NCI-H146 treated with DMSO at 0.1 percent for 48 hours (cell line): Measurements from ENCODE around the gene FRMPD2.
"Not testable (repeated sequence)": the region's sequence is repeated elsewhere in the genome, so short reads cannot be mapped to it uniquely, and the experiment has no call there.

Source experiments
- DNase-seq: peaks from one replicate; lab custom pipeline; 2025; ENCODE audit not compliant: unreplicated experiment; lab: John Stamatoyannopoulos, UW

The FRMPD2 gene

GRCh38 chr10:48253970-48254657 is 20.4 kb downstream of the FRMPD2 start:
- DNase-seq, result no peak

GRCh38 chr10:48252354-48252650 is 22.2 kb downstream of the FRMPD2 start:
- DNase-seq, result no peak

- peak; percentile 72 for DNase-seq
Measured at GRCh38 chr10:48251525-48252353, 22.8 kb downstream of the FRMPD2 start.

GRCh38 chr10:48251152-48251524 is 23.4 kb downstream of the FRMPD2 start:
- no peak for DNase-seq

- DNase-seq, result no peak
Measured at GRCh38 chr10:48249763-48250351, 24.6 kb downstream of the FRMPD2 start.

- DNase-seq, result no peak
Measured at GRCh38 chr10:48249004-48249762, 25.3 kb downstream of the FRMPD2 start.

- DNase-seq, result no peak
Measured at GRCh38 chr10:48248462-48248861, 26.0 kb downstream of the FRMPD2 start.

- DNase-seq, result no peak
Measured at GRCh38 chr10:48247680-48248079, 26.8 kb downstream of the FRMPD2 start.

- DNase-seq, result no peak
Measured at GRCh38 chr10:48246501-48246900, 28.0 kb downstream of the FRMPD2 start.

- no peak for DNase-seq
Measured at GRCh38 chr10:48245977-48246376, 28.5 kb downstream of the FRMPD2 start.

GRCh38 chr10:48243921-48244320 is 30.6 kb downstream of the FRMPD2 start:
- not testable (repeated sequence) for DNase-seq

GRCh38 chr10:48243487-48243886 is 31.0 kb downstream of the FRMPD2 start:
- DNase-seq, result no peak

- DNase-seq, result no peak
Measured at GRCh38 chr10:48242171-48242904, 32.2 kb downstream of the FRMPD2 start.

GRCh38 chr10:48241332-48241731 is 33.2 kb downstream of the FRMPD2 start:
- no peak for DNase-seq

GRCh38 chr10:48240196-48240595 is 34.3 kb downstream of the FRMPD2 start:
- no peak for DNase-seq

GRCh38 chr10:48239618-48240017 is 34.9 kb downstream of the FRMPD2 start:
- no peak for DNase-seq

GRCh38 chr10:48238826-48239520 is 35.5 kb downstream of the FRMPD2 start:
- DNase-seq, result no peak

GRCh38 chr10:48237259-48238250 is 36.9 kb downstream of the FRMPD2 start:
- no peak for DNase-seq

GRCh38 chr10:48236199-48236621 is 38.3 kb downstream of the FRMPD2 start:
- no peak for DNase-seq
